ENCODE data around the gene ABHD17C.

ABHD17C gene

GRCh38 chr15:80743189-80743833 is 48.2 kb downstream of the ABHD17C start:
- Histone ChIP-seq H3K36me3 (ENCODE audit: control insufficient read depth in 1 of 2, insufficient read depth in 2 of 2, low read length in 2 of 2) (peaks cover 0 to 5% of the 10 kb centered on the region in 2 donors), H3K4me1 (ENCODE audit: control insufficient read depth in 1 of 2, insufficient read depth in 2 of 2, low read length in 2 of 2) (no peaks in the 10 kb centered on the region), H3K4me3 (ENCODE audit: low read depth in 1 of 2, low read length in 2 of 2) (no peak overlapping the region), H3K27ac (ENCODE audit: low read depth, low read length) (no peak overlapping the region), H3K9ac (ENCODE audit: low read depth in 1 of 2, low read length in 2 of 2) (no peak overlapping the region), H3K27me3 (ENCODE audit: control insufficient read depth in 1 of 2, insufficient read depth in 2 of 2, low read length in 2 of 2) (no peaks in the 10 kb centered on the region), H3K9me3 (ENCODE audit: control insufficient read depth in 1 of 2, low read length in 2 of 2) (no peaks in the 10 kb centered on the region)

- Histone ChIP-seq H3K27me3 (ENCODE audit: control insufficient read depth in 1 of 2, insufficient read depth in 2 of 2, low read length in 2 of 2) (no peaks in the 10 kb centered on the region), H3K4me3 (ENCODE audit: low read depth in 1 of 2, low read length in 2 of 2) (no peak overlapping the region), H3K27ac (ENCODE audit: low read depth, low read length) (no peak overlapping the region), H3K9ac (ENCODE audit: low read depth in 1 of 2, low read length in 2 of 2) (no peak overlapping the region), H3K9me3 (ENCODE audit: control insufficient read depth in 1 of 2, low read length in 2 of 2) (no peaks in the 10 kb centered on the region), H3K36me3 (ENCODE audit: control insufficient read depth in 1 of 2, insufficient read depth in 2 of 2, low read length in 2 of 2) (peaks cover 2 to 5% of the 10 kb centered on the region in 2 donors), H3K4me1 (ENCODE audit: control insufficient read depth in 1 of 2, insufficient read depth in 2 of 2, low read length in 2 of 2) (no peaks in the 10 kb centered on the region)
Measured at GRCh38 chr15:80744415-80744814, 49.3 kb downstream of the ABHD17C start.

DNA sequence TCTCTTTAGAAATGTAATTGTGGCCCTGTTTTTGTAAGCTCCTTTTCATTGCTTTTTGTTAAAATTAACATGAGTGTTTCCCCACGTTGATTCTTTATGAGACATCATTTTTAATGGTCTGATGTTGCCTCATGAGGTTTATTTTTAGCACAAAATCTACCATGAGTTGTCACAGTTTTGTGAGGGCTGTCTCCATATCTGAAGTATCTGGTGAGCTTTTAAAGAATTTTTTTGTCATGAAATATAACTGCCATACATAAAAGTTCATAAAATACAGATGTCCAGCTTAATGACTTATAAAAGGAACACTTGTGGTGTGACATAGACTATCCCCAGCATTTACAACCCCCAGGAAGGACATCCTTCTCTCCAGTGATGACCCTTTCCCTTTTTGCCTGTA is 49.7 kb downstream of the ABHD17C start:
- no peaks in the 10 kb centered on the region for H3K4me1 ChIP-seq (ENCODE audit: control insufficient read depth in 1 of 2, insufficient read depth in 2 of 2, low read length in 2 of 2)
- peaks cover 5 to 6% of the 10 kb centered on the region in 2 donors for H3K36me3 ChIP-seq (ENCODE audit: control insufficient read depth in 1 of 2, insufficient read depth in 2 of 2, low read length in 2 of 2)
- H3K9ac ChIP-seq (ENCODE audit: low read depth in 1 of 2, low read length in 2 of 2): no peak overlapping the region
- no peak overlapping the region for H3K27ac ChIP-seq (ENCODE audit: low read depth, low read length)
- H3K9me3 ChIP-seq (ENCODE audit: control insufficient read depth in 1 of 2, low read length in 2 of 2): no peaks in the 10 kb centered on the region
- H3K27me3 ChIP-seq (ENCODE audit: control insufficient read depth in 1 of 2, insufficient read depth in 2 of 2, low read length in 2 of 2): no peaks in the 10 kb centered on the region
- no peak overlapping the region for H3K4me3 ChIP-seq (ENCODE audit: low read depth in 1 of 2, low read length in 2 of 2)

DNA sequence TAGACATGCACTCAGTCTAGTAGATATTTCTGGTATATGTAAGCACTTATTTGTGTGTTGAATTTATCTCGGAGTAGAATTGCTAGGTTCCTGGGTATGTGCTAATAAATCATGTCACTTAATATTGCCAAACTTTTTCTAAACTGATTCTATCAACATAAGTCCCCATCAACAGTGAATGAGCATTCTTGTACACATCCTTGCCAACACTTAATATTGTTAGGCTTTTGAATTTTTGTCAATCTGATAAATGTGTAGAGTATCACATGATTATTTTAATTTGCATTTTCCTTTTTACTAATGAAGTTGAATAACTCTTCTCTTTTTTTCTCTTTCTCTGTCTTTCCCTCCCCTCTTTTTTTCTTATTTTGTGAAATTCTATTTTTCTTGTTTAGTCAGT is 50.8 kb downstream of the ABHD17C start:
- no peak overlapping the region for H3K27ac ChIP-seq (ENCODE audit: low read depth, low read length)
- no peaks in the 10 kb centered on the region for H3K9me3 ChIP-seq (ENCODE audit: control insufficient read depth in 1 of 2, low read length in 2 of 2)
- H3K4me1 ChIP-seq (ENCODE audit: control insufficient read depth in 1 of 2, insufficient read depth in 2 of 2, low read length in 2 of 2): no peaks in the 10 kb centered on the region
- H3K9ac ChIP-seq (ENCODE audit: low read depth in 1 of 2, low read length in 2 of 2): no peak overlapping the region
- no peaks in the 10 kb centered on the region for H3K27me3 ChIP-seq (ENCODE audit: control insufficient read depth in 1 of 2, insufficient read depth in 2 of 2, low read length in 2 of 2)
- peaks cover 7 to 12% of the 10 kb centered on the region in 2 donors for H3K36me3 ChIP-seq (ENCODE audit: control insufficient read depth in 1 of 2, insufficient read depth in 2 of 2, low read length in 2 of 2)
- H3K4me3 ChIP-seq (ENCODE audit: low read depth in 1 of 2, low read length in 2 of 2): no peak overlapping the region

DNA sequence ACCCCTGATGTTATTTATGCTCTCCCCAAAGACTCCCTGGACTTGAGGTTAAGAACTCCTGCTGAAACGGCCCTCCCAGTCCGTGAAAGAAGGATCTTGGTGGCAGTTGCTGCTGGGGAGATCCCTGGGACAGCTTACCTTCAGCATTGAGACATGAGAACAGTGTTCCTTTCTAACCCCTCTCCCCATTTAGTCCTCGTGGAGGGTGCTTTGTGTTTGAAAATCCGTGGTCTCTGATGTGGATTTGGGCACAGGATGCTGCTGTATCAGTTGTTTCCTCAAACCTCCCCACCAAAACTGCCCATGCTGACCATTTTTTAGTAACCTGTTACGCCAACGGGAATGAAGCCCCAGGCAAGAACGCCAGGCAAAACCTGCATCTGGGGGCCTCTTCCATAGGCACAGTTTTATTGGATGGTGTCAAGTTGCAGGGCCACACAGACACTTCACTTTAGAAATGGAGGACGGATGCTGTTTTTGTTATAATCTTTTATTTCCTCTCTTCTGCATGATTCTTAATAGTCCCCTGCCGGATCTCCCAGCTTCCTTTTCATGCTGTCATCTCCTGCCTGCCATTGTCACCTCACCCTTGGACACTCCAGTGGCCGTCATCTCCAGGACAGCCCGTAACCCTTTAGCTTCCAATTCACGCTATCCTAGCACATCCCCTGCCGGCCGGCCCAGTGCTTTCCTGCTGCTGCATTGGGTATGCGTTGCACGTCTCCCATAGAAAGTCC is 52.4 kb downstream of the ABHD17C start:
- H3K27ac ChIP-seq (ENCODE audit: low read depth, low read length): no peak overlapping the region
- H3K4me3 ChIP-seq (ENCODE audit: low read depth in 1 of 2, low read length in 2 of 2): no peak overlapping the region
- H3K36me3 ChIP-seq (ENCODE audit: control insufficient read depth in 1 of 2, insufficient read depth in 2 of 2, low read length in 2 of 2): peaks cover 7 to 16% of the 10 kb centered on the region in 2 donors
- H3K9me3 ChIP-seq (ENCODE audit: control insufficient read depth in 1 of 2, low read length in 2 of 2): no peaks in the 10 kb centered on the region
- H3K4me1 ChIP-seq (ENCODE audit: control insufficient read depth in 1 of 2, insufficient read depth in 2 of 2, low read length in 2 of 2): no peaks in the 10 kb centered on the region
- H3K9ac ChIP-seq (ENCODE audit: low read depth in 1 of 2, low read length in 2 of 2): no peak overlapping the region
- H3K27me3 ChIP-seq (ENCODE audit: control insufficient read depth in 1 of 2, insufficient read depth in 2 of 2, low read length in 2 of 2): no peaks in the 10 kb centered on the region

GRCh38 chr15:80749589-80749988 is 54.5 kb downstream of the ABHD17C start:
- Histone ChIP-seq H3K9me3 (ENCODE audit: control insufficient read depth in 1 of 2, low read length in 2 of 2) (no peaks in the 10 kb centered on the region), H3K4me1 (ENCODE audit: control insufficient read depth in 1 of 2, insufficient read depth in 2 of 2, low read length in 2 of 2) (no peaks in the 10 kb centered on the region), H3K4me3 (ENCODE audit: low read depth in 1 of 2, low read length in 2 of 2) (no peak overlapping the region), H3K27me3 (ENCODE audit: control insufficient read depth in 1 of 2, insufficient read depth in 2 of 2, low read length in 2 of 2) (no peaks in the 10 kb centered on the region), H3K27ac (ENCODE audit: low read depth, low read length) (no peak overlapping the region), H3K36me3 (ENCODE audit: control insufficient read depth in 1 of 2, insufficient read depth in 2 of 2, low read length in 2 of 2) (peaks cover 14 to 26% of the 10 kb centered on the region in 2 donors), H3K9ac (ENCODE audit: low read depth in 1 of 2, low read length in 2 of 2) (no peak overlapping the region)

- H3K27ac ChIP-seq (ENCODE audit: low read depth, low read length): no peak overlapping the region
- no peaks in the 10 kb centered on the region for H3K9me3 ChIP-seq (ENCODE audit: control insufficient read depth in 1 of 2, low read length in 2 of 2)
- no peak overlapping the region for H3K9ac ChIP-seq (ENCODE audit: low read depth in 1 of 2, low read length in 2 of 2)
- H3K4me1 ChIP-seq (ENCODE audit: control insufficient read depth in 1 of 2, insufficient read depth in 2 of 2, low read length in 2 of 2): no peaks in the 10 kb centered on the region
- peaks cover 15 to 27% of the 10 kb centered on the region in 2 donors for H3K36me3 ChIP-seq (ENCODE audit: control insufficient read depth in 1 of 2, insufficient read depth in 2 of 2, low read length in 2 of 2)
- no peaks in the 10 kb centered on the region for H3K27me3 ChIP-seq (ENCODE audit: control insufficient read depth in 1 of 2, insufficient read depth in 2 of 2, low read length in 2 of 2)
- H3K4me3 ChIP-seq (ENCODE audit: low read depth in 1 of 2, low read length in 2 of 2): no peak overlapping the region
Measured at GRCh38 chr15:80750575-80750974, 55.5 kb downstream of the ABHD17C start.

GRCh38 chr15:80752204-80752603 is 57.1 kb downstream of the ABHD17C start:
- no peaks in the 10 kb centered on the region for H3K27me3 ChIP-seq (ENCODE audit: control insufficient read depth in 1 of 2, insufficient read depth in 2 of 2, low read length in 2 of 2)
- no peak overlapping the region for H3K27ac ChIP-seq (ENCODE audit: low read depth, low read length)
- no peak overlapping the region for H3K9ac ChIP-seq (ENCODE audit: low read depth in 1 of 2, low read length in 2 of 2)
- H3K36me3 ChIP-seq (ENCODE audit: control insufficient read depth in 1 of 2, insufficient read depth in 2 of 2, low read length in 2 of 2): peaks cover 15 to 33% of the 10 kb centered on the region in 2 donors
- no peaks in the 10 kb centered on the region for H3K4me1 ChIP-seq (ENCODE audit: control insufficient read depth in 1 of 2, insufficient read depth in 2 of 2, low read length in 2 of 2)
- no peaks in the 10 kb centered on the region for H3K9me3 ChIP-seq (ENCODE audit: control insufficient read depth in 1 of 2, low read length in 2 of 2)
- H3K4me3 ChIP-seq (ENCODE audit: low read depth in 1 of 2, low read length in 2 of 2): no peak overlapping the region

DNA sequence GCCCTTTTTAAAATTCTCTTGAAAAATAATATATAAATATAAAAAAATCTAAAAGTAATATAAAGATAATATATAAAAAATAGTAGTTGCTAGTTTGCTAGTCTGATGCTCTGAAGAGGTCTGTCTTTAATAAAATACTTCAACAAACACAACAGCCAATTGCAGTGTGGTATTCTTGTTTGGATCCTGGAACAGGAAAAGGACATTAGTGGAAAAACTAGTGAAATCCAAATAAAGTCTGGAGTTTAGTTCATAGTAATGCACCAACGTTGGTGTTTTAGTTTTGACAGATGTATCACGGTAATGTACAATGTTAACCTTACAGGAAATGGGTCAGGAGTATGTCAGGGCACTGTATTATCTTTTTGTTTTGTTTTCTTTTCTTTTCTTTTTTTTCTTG is 58.1 kb downstream of the ABHD17C start:
- H3K36me3 ChIP-seq (ENCODE audit: control insufficient read depth in 1 of 2, insufficient read depth in 2 of 2, low read length in 2 of 2): peaks cover 15 to 29% of the 10 kb centered on the region in 2 donors
- H3K9ac ChIP-seq (ENCODE audit: low read depth in 1 of 2, low read length in 2 of 2): no peak overlapping the region
- no peaks in the 10 kb centered on the region for H3K9me3 ChIP-seq (ENCODE audit: control insufficient read depth in 1 of 2, low read length in 2 of 2)
- no peaks in the 10 kb centered on the region for H3K4me1 ChIP-seq (ENCODE audit: control insufficient read depth in 1 of 2, insufficient read depth in 2 of 2, low read length in 2 of 2)
- no peak overlapping the region for H3K4me3 ChIP-seq (ENCODE audit: low read depth in 1 of 2, low read length in 2 of 2)
- no peaks in the 10 kb centered on the region for H3K27me3 ChIP-seq (ENCODE audit: control insufficient read depth in 1 of 2, insufficient read depth in 2 of 2, low read length in 2 of 2)
- H3K27ac ChIP-seq (ENCODE audit: low read depth, low read length): no peak overlapping the region

DNA sequence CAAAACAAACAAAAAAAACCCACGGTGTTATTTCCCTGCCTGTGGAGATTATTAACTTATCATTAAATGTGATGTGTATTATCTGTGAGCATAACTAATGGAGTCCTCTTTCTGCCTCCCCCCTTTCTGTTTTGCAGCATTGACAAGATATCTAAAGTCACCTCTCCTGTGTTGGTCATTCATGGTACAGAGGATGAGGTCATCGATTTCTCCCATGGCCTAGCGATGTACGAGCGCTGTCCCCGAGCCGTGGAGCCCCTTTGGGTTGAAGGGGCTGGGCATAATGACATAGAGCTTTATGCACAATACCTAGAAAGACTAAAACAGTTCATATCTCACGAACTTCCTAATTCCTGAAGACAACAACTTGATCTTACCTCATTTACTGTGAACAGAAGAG is 58.9 kb downstream of the ABHD17C start:
- Histone ChIP-seq H3K4me3 (ENCODE audit: low read depth in 1 of 2, low read length in 2 of 2) (no peak overlapping the region), H3K36me3 (ENCODE audit: control insufficient read depth in 1 of 2, insufficient read depth in 2 of 2, low read length in 2 of 2) (peaks cover 15 to 28% of the 10 kb centered on the region in 2 donors), H3K9ac (ENCODE audit: low read depth in 1 of 2, low read length in 2 of 2) (no peak overlapping the region), H3K27me3 (ENCODE audit: control insufficient read depth in 1 of 2, insufficient read depth in 2 of 2, low read length in 2 of 2) (no peaks in the 10 kb centered on the region), H3K27ac (ENCODE audit: low read depth, low read length) (no peak overlapping the region), H3K4me1 (ENCODE audit: control insufficient read depth in 1 of 2, insufficient read depth in 2 of 2, low read length in 2 of 2) (no peaks in the 10 kb centered on the region), H3K9me3 (ENCODE audit: control insufficient read depth in 1 of 2, low read length in 2 of 2) (no peaks in the 10 kb centered on the region)
